OCI-M1 (cell line): ENCODE results near the gene KCNE4.

Source experiments
- DNase-seq: peaks from one replicate; lab custom pipeline; 2025; lab: John Stamatoyannopoulos, UW

The KCNE4 gene, protein sequence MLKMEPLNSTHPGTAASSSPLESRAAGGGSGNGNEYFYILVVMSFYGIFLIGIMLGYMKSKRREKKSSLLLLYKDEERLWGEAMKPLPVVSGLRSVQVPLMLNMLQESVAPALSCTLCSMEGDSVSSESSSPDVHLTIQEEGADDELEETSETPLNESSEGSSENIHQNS

DNA sequence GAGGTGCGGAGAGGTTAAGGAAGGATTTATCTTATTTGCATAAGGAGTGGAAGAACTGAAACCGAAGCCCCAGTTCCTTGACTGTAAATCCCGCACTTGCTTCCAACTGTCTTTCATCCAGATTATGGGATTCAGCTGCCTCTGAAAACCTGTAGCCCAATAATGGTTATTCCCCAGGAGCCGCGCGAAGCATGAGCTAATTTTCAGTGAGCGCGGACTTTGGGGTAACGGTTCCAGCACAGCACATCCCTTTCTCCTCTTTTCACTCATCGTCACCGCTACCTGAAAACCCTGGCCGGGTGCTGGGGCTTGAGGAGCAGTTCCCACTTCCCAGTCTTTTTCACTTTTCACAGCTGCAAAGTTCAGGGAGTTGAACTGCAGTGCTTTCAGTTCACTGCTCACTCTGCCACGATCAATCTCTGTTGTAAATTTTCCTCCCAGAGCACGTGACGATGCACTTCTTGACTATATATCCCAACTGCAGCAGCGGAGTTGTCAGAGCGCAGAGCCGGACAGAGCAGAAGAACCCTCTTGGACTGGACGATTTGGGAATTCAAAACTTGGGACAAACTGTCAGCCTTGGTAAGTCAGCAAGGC is at the start of gene KCNE4:
Gene KCNE4, plus strand, starts transcription at position 498 of the 597 bp plus-strand sequence. CDS start 641 bp downstream, outside the sequence.
- no peak for DNase-seq

DNA sequence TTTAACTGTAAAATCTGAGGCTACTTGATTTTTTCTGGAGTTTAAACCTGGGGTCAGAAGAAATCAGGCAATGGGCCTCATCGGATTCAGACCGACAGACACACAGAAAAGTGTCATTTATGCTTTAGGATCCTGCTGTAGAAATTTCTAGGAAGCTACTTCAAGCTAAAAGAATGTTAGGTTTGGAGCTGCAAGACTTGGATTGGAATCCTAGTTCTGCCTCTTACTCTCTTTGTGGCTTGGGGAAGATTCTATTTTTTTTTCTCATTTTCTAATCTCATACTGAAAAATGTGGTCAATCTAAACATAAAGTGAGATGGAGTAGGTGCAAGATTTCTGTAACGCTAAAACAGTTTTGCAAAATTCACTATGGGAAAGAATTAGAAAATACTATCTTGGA is 48.8 kb upstream of the KCNE4 start:
- no peak for DNase-seq

DNA sequence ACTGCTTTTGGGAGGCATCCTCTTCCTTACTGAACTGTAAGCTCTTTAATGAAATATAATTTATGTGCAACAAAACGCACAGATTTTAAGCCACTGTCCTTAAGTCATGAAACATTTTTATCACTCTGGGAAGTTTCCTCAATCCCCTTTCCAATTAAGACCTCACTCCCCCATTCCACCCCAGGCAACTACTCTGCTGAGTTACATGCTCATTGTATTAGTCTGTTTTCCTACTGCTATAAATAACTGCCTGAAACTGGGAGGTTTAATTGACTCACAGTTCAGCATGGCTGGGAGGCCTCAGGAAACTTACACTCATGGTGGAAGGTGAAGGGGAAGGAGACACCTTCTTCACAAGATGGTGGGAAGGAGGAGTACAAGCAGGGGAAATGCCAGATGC is 46.5 kb upstream of the KCNE4 start:
- DNase-seq = no peak

DNA sequence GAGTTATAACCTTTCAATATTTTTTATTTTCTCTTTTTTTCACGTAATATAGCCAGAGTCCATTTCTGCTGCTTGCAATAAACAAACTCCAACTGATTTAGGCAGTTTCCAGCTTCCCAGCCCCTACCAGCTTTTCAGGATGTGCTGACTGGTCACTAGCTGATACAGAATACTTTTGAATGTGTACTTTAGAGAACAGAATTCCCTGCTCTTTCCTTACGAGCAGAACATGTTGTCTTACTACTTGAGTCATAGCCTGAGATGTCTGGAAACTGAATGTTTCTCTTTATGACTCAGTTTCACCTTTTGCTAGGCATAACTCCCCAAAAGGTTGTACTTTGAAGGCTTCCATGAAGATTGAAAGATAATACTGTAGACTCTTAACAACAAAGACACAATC is 44.5 kb upstream of the KCNE4 start:
- DNase-seq = no peak

DNA sequence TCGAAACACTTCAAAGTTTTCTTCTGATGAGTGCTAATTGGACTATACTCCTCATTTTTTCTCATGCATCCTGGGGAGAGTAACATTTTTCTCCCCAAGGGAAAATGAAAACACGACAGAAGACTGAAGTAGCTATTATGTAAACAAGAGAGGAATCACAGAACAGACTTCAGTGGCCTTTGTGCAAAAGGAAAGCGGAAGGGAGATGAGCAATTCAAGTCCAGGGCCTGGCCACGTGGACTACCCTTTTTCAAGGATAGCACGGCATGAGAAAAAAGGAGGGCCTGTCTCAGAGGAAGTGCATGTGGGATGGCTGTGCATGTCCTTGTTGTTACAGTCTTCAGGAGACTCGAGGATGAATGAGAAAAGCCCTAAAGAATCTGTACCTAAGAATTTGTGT is 43.8 kb upstream of the KCNE4 start:
- no peak for DNase-seq

DNA sequence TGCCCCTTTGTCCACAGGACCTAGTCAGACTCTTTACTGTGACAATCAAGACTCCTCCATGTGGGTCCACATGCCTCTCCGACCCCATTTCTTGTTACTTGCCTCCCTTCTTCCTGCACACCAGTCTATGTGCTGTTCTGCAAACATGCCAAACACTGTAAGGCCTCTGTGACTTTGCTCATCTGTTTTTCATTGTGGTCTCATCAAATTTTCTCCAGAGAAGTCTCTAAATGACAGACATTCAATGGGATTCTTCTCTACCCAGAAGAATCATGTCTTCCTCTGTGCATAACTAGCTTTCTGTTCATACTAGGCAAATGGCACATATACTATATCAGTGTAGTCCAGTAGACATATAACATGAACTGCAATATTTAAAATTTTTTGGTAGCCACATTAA is 43.0 kb upstream of the KCNE4 start:
- no peak for DNase-seq

DNA sequence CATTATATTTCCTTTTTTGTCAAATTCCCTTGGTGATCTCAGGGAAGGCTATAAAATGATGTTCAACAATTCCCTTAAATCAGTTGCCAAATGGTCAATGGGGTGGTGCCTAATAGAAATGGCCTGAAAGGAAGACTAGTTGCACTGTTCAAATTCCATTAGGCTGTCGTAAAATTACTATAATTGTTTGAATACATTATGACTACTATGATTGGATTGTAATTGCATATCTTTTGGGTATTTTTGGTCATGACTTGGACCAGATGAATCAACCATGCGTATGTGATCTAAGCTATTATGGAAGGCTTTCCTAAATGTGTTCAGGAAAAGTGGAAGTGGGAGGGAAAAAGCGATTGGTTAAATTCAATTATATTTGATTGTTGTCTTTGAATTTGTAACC is 41.3 kb upstream of the KCNE4 start:
- DNase-seq = no peak

DNA sequence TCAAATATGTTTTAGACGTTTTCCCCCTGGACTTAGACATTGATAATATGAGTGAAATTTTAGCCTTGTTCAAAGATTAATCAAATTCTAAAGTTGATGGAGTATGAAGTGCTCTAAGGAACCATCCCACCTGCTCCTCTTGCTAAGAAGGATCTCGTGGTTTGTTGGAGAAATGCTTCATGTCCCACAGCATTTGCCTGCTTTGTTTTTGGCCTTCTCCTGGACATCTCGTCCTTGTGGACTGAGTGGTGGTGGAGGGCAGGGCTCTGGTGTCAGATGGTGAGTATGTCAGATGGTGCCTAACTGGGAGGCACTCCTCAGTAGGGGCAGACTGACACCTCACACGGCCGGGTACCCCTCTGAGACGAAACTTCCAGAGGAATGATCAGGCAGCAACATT is 39.7 kb upstream of the KCNE4 start:
- no peak for DNase-seq

DNA sequence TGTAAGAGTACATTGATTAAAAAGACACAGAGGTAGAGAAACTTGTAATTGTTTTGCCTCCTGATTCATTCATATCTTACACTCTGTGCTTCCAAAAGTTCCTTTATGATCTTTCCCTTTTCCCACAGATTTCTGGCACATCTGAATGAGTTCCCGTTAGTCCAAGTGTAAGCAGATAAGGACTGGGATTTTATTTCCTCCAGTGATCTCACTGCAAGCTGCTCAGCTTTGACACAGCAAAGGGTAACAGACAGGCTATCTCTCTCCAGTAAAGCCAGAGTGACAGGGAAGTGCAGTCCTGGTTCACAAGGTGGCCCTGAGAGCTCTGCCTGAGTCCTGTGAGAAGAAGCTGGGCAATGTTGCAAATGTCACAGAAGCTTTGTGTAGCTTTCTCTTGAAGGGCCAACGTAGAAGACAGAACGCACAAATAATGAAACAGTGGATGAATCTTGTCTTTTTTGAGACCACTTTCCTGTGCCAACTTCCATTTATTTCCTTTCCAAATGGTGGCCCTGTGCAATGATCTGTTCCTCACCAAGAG is 32.5 kb upstream of the KCNE4 start:
- DNase-seq = peak; percentile 17

DNA sequence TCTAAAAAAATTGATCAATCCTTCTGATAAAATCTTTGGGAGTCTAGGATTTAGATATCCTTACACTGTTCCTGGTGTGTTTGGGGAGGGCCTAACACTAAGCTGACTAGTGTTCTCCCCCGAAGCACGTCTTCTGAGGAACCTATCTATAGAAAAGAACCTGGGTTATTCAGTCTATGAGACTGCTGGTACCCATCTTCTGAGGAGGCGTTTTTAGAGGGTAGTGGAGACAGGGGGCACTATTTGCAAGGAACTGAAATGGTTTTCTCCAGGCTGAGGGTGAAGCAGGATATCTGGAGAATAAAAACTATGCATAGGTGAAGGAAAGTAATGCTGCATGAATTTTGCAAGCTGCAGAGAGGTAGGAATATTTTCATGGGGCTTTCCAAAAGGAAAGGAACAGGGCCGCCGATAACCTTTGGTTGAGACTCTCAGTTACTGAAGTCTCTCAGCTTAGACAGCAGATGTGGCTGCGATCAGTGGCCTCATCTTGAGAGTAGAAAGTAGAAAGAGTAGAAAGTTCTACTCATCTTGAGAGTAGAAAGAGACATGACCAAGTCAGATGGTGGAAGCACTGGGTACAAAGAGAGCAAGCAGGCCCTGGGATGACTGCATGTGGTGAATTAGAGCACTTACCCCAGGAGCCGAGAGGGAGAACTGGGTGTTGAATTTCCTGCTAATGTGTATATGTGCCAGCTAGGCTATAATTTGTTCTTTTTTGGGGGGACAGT is 31.8 kb upstream of the KCNE4 start:
- no peak for DNase-seq

DNA sequence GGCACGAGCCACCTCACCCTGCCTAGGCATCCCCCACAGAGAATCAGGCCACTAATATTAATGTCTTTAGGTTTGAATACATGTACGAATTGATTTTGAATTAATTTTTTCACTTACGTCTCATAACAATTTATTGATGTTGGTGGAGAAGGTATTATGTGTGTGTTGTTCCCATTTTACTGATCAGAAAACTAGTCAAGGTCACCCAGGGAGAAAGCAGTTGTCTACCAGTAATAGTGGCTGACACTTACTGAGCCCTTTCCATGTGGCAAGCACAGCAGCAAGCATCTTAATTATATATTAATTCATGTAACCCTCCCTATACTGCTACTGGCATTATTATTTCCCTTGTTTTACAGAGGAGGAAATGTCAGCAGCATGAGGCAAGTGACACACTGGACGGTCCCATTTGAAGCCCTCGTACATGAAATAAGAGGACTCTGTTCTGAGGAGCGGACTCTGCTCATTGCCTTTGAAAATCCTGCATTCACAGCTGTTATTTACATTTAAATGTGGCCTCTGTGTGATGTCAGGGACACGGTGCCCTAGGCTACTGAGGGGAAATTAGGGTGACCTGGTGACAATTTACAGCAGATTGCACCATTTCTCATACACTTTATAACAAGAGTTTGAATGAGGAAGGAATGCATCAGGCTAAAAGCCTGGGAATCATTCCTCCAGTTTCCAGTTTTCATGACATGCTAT is 30.9 kb upstream of the KCNE4 start:
- no peak for DNase-seq

DNA sequence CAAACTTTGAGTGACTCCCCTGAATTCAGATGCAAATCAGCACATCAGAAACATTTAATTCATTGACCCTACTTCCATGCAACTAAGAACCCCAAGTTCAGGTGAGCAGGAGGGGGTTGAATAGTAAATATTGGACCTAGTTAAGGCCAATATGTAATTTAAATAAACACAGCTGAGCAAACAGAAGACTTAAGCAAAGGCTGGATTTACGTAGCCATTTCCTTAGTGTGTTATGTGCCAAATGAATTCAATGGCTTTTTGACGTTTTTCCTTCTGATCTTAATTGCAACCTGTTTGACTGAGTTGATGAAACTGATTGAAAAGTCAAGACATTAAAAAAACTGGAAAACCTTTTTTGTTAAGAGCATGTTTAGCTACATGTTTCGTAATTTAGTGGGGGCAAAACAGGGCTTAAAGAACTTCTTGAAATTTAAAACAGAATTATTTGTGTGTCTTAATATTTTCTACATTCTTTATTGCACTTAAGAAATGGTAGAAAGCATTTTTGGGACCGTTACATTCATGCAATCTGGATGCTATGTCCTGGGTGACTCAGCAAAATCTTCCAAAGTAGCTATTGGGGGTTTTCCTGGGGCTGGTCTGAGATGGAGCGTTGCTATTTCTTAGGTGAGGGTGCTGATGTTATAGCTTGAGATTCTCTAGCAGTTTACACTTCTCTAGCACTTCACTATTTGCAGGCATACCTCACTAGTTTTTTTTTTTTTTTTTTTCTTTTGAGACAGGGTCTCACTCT is 25.5 kb upstream of the KCNE4 start:
- no peak for DNase-seq

DNA sequence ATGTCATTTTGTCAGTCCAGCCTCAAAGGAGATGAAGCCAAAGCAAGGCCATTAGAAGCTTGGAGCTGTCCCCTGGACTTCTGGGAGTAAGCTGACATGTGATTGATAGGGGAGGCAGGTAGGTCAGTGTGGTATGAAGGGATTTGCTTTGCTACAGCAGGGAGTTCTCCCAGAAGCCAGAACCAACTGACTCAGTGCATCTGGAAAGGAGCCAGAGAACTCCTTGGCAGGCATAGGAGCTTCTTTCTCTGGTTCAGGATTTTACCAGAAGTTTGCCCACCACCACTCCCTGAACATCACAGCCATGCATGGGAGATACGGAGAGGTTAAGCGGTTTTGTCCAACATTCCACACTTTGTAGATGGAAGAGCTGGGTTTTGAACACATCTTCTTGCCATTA is 24.5 kb upstream of the KCNE4 start:
- DNase-seq = no peak

DNA sequence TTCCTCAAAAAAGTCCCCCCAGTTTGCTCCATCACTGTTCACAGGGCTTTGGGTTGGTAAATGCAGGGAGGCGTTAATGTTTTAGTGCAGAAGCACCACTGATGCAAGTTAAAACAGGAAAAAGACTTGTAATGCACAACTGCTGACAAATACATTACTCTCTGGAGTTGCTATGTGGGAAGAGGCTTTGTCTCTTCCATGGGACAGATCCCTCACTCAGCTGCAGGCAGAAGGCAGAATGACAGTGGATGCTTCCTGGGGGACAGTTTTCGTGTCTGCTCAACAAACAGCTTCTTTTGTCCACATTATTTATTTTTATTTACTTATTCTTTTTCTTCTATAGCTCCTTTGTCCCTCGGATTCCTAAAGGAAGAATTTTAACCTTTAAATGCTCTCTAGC is 22.7 kb upstream of the KCNE4 start:
- DNase-seq = no peak

DNA sequence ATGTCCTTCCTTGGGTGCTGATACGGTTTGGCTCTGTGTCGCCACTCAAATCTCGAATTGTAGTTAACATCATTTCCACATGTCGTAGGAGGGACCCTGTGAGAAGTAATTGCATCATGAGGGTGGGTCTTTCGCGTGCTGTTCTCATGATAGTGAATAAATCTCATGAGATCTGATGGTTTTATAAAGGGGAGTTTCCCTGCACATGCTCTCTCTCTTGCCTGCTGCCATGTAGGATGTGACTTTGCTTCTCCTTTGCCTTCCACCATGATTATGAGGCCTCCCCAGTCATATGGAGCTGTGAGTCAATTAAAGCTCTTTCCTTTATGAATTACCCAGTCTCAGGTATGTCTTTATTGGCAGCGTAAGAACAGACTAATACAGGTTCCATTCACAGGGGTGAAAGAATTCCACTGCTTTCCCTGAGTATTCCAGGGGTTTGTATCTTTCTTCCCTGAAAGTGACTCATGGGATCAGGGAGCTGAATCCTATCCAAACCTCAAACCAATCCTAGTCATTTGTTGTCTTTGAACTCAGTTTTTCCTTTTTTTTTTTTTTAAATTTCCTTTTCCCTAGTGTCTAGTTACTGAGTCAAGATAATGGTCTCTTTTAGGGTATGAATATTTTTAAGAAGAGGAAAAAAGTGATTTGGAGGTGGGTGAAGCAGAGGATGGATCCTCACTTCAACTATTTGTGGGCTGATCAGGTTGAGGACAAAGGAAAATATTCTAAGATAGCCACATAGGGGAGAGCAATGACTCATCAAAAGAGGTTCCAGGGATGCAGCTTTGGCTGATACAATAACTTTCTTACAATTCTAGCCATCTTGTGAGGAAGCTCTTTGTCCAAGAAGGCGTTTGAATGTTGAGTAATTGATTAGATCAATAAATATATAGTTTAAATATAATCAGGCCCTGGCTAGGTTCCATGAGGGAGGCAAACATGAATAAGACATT is 19.5 kb upstream of the KCNE4 start:
- no peak for DNase-seq

DNA sequence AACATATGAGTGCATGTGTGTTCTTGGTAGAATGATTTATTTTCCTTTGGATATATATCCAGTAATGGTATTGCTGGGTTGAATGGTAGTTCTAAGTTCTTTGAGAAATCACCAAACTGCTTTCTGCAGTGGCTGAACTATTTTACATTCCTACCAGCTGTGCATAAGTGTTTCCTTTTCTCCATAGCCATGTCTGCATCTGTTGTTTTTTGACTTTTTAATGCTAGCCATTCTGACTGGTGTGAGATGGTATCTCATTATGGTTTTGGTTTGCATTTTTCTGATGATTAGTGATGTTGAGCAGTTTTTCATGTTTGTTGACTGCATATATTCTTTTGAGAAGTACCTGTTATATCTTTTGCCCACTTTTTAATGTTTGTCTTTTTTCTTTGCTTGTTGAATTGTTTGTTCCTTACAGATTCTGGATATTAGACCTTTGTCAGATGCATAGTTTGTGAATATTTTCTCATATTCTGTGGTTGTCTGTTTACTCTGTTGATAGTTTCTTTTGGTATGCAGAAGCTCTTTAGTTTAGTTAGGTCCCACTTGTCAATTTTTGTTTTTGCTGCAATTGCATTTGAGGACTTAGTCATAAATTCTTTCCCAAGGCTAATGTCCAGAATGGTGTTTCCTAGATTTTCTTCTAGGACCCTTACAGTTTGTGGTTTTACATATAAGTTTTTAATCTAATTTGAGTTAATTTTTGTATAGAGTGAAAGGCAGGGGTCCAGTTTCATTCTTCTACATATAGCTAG is 17.6 kb upstream of the KCNE4 start:
- no peak for DNase-seq

DNA sequence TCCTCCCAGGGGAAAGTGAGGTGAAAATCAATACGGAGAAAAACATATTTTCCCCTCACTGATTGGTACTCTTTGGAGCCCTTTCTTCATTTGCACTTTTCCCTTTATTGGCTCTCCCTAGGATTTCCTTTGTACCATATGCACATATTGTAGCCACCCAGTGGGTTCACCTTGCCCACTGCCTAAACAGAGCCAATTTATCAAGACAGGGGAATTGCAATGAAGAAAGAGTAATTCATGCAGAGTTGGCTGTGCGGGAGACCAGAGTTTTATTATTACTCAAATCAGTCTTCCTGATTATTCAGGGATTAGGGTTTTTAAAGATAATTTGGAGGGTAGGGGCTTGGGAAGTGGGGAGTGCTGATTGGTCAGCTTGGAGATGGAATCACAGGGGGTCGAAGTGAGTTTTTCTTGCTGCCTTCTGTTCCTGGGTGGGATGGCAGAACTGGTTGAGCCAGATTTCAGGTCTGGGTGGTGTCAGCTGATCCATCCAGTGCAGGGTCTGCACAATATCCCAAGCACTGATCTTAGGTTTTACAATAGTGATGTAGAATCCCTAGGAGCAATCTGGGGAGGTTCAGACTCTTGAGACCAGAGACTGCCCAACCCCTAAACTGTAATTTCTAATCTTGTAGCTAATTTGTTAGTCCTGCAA is 15.1 kb upstream of the KCNE4 start:
- no peak for DNase-seq

DNA sequence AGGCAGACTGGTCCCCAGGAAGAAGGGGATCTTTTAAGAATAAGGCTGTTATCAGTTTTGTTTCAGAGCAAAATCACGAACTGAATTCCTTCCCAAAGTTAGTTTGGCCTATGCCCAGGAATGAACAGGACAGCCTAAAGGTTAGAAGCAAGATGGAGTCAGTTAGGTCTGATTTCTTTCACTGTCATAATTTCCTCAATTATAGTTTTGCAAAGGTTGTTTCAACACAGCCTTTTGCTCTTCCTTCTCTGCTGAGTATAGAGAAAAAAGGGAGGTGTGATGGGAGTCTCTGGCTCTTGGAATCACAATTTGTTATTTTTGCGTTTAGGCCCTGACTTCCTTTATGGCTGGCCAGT is 14.6 kb upstream of the KCNE4 start:
- DNase-seq = no peak

DNA sequence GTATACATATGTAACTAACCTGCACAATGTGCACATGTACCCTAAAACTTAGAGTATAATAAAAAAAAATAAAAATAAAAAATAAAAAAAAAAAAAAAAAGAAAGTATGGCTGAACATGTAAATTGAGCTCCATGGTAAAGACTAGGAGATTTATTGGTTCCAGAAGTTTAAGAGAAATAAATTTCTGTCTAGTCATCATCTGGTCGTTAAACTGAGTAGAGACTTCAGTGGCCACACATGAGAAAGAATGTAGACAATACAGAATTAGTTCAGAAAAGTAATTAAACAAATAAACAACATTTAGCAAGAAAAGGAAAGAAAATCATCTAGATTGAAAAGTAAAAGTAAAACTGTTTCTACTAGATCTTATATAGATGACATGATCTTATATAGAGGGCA is 12.4 kb upstream of the KCNE4 start:
- no peak for DNase-seq

DNA sequence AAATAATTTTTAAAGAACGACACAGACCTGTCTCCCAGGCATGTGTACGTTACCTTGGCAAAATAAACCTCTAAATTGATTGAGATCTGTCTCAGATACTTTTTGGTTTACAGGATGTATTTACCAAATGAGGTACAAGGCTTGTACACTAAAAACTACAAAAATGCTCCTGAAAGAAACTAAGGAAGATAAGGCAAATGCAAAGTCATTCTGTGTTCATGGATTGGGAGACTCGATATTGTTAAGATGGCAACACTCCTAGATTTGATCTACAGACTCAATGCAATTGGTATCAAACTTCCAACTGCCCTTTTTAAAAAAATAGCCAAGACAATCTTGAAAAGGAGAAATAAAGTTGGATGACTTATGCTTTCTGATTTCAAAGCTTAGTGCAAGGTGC is 11.5 kb upstream of the KCNE4 start:
- peak; percentile 21 for DNase-seq
